SU-DHL-6 (cell line): ENCODE results near the gene NCS1.
"Not testable (repeated sequence)": the region's sequence is repeated elsewhere in the genome, so short reads cannot be mapped to it uniquely, and the experiment has no call there.

Experiments used
- H2AFZ ChIP-seq: fragments of 200-600 bp; sonication (generic); 2 replicates; pipeline ENCODE4 v1.6.1; 2014; ENCODE audit warnings: low read depth, mild to moderate bottlenecking, moderate library complexity, mixed read lengths, antibody characterized with exemption, low read length; ENCODE audit not compliant: severe bottlenecking
- H3F3A ChIP-seq: fragments of 200-600 bp; shearing (Covaris generic); 2 replicates; pipeline ENCODE4 v1.6.0; 2016; ENCODE audit warnings: antibody characterized with exemption, mild to moderate bottlenecking; ENCODE audit not compliant: insufficient read depth
- H3K27ac ChIP-seq: fragments of 200-600 bp; sonication (generic); 2 replicates; pipeline ENCODE4 v1.5.1; 2016; ENCODE audit warnings: low read depth, mild to moderate bottlenecking, low read length, moderate library complexity, mixed read lengths
- H3K27me3 ChIP-seq: fragments of 200-600 bp; sonication (generic), shearing (Covaris generic); 2 replicates; pipeline ENCODE4 v1.6.0; 2014; ENCODE audit warnings: mild to moderate bottlenecking, low read length
- H3K36me3 ChIP-seq: fragments of 200-600 bp; sonication (generic); 2 replicates; pipeline ENCODE4 v1.6.1; 2014; ENCODE audit warnings: mild to moderate bottlenecking, low read length, mixed read lengths
- H3K4me2 ChIP-seq: fragments of 300-600, 200-600 bp; shearing (Covaris generic), sonication (generic); 2 replicates; pipeline ENCODE4 v1.6.0; 2014; ENCODE audit warnings: low read length, low read depth, mild to moderate bottlenecking; ENCODE audit not compliant: poor library complexity, severe bottlenecking
- H3K4me3 ChIP-seq: fragments of 200-600 bp; sonication (generic); 2 replicates; pipeline ENCODE4 v1.5.1; 2014; ENCODE audit warnings: antibody characterized with exemption, low read length, mild to moderate bottlenecking, mixed read lengths; ENCODE audit not compliant: insufficient read depth, poor library complexity, severe bottlenecking
- H3K79me2 ChIP-seq: fragments of 200-600 bp; sonication (generic); 2 replicates; pipeline ENCODE4 v1.6.1; 2014; ENCODE audit warnings: mild to moderate bottlenecking, low read length, moderate library complexity; ENCODE audit not compliant: insufficient read depth
- H3K9ac ChIP-seq: fragments of 200-600 bp; sonication (generic); 2 replicates; pipeline ENCODE4 v1.7.0; 2014; ENCODE audit warnings: mild to moderate bottlenecking, low read length
- H3K9me2 ChIP-seq: fragments of 200-600 bp; sonication (generic); replicated peaks from 2 replicates; pipeline ENCODE4 v1.6.1; 2014; ENCODE audit warnings: low read length; ENCODE audit not compliant: insufficient read depth
- H3K9me3 ChIP-seq: fragments of 200-600 bp; sonication (generic); 2 replicates; pipeline ENCODE4 v1.6.1; 2014; ENCODE audit warnings: low read length, mixed read lengths; ENCODE audit not compliant: insufficient read depth
- H4K20me1 ChIP-seq: fragments of 200-600 bp; sonication (generic); 2 replicates; pipeline ENCODE4 v1.6.1; 2014; ENCODE audit warnings: low read depth, mild to moderate bottlenecking, antibody characterized with exemption, low read length, moderate library complexity, mixed read lengths
- EZH2phosphoT487 ChIP-seq: fragments of 200-600 bp; sonication (generic), shearing (Covaris generic); conservative IDR thresholded peaks from 2 replicates; pipeline ENCODE4 v1.6.1; 2018; ENCODE audit warnings: mild to moderate bottlenecking, antibody characterized with exemption, low read length, moderate library complexity, mixed read lengths
- TF ChIP-seq, protein P1 (sequence below): fragments of 200-600 bp; sonication (generic); IDR thresholded peaks from one replicate; pipeline ENCODE4 v1.5.1; 2017; ENCODE audit warnings: antibody characterized with exemption, mild to moderate bottlenecking, low read length, moderate library complexity; ENCODE audit not compliant: insufficient read depth, poor library complexity, severe bottlenecking

NCS1 gene

DNA sequence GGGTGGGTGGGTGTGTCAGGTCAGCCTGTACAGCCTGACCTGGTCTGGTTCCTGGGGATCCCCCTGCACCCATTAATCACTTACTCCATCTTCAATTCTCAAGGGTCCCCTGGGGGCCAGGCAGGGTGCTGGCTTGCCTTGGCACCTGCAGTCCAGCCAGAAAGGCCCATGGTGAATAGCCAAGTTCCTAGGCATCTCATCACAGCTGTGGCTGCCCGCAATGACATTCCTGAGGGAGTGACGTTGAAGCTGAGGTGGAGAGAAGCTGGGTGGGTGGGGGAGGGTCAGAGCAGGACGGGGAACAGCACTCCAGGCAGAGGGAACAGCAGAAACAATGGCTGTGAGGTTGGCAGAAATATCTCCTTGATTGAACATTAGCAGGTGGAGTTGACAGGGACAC lies 103.9 kb downstream of the NCS1 start:
- Histone ChIP-seq H3K9me3 (no peaks in the 10 kb centered on the region), H3K27me3 (no peaks in the 10 kb centered on the region), H3K27ac (no peak overlapping the region), H3K9ac (no peak overlapping the region), H2AFZ (no peak overlapping the region), H3K9me2 (no peaks in the 10 kb centered on the region), H3K4me2 (no peak overlapping the region), H3F3A (no peaks in the 10 kb centered on the region), H4K20me1 (no peaks in the 10 kb centered on the region), H3K36me3 (no peaks in the 10 kb centered on the region), H3K4me3 (no peak overlapping the region), H3K79me2 (no peaks in the 10 kb centered on the region)
- TF ChIP-seq, protein P1, sequence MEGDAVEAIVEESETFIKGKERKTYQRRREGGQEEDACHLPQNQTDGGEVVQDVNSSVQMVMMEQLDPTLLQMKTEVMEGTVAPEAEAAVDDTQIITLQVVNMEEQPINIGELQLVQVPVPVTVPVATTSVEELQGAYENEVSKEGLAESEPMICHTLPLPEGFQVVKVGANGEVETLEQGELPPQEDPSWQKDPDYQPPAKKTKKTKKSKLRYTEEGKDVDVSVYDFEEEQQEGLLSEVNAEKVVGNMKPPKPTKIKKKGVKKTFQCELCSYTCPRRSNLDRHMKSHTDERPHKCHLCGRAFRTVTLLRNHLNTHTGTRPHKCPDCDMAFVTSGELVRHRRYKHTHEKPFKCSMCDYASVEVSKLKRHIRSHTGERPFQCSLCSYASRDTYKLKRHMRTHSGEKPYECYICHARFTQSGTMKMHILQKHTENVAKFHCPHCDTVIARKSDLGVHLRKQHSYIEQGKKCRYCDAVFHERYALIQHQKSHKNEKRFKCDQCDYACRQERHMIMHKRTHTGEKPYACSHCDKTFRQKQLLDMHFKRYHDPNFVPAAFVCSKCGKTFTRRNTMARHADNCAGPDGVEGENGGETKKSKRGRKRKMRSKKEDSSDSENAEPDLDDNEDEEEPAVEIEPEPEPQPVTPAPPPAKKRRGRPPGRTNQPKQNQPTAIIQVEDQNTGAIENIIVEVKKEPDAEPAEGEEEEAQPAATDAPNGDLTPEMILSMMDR = no peak
- no peak for TF ChIP-seq EZH2phosphoT487

DNA sequence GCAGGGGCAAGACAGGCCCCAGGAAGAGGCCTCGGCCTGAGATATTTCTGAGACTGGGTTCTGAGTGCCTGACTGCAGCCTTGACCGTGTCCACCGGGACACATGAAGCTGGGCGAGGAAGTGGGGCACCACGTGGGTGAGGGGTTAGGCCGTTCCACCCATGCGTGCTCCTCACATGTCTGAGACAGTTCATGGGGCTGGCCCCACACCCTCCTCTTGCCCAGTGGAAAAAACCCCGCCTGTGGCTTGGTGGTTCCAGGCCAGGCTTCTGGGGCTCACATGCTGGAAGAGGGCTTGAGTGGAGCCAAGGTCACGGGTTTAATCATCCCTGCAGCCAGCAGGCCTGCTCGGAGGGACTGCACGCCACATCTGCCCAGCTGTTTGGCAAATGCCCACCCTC lies 104.8 kb downstream of the NCS1 start:
- Histone ChIP-seq H3K9ac (no peak overlapping the region), H3K4me3 (no peak overlapping the region), H3K27me3 (no peaks in the 10 kb centered on the region), H3K9me2 (no peaks in the 10 kb centered on the region), H3K4me2 (no peak overlapping the region), H2AFZ (no peak overlapping the region), H3K79me2 (no peaks in the 10 kb centered on the region), H3K27ac (no peak overlapping the region), H4K20me1 (no peaks in the 10 kb centered on the region), H3F3A (no peaks in the 10 kb centered on the region), H3K36me3 (no peaks in the 10 kb centered on the region), H3K9me3 (no peaks in the 10 kb centered on the region)
- TF ChIP-seq EZH2phosphoT487 = no peak
- TF ChIP-seq, protein P1 = no peak

DNA sequence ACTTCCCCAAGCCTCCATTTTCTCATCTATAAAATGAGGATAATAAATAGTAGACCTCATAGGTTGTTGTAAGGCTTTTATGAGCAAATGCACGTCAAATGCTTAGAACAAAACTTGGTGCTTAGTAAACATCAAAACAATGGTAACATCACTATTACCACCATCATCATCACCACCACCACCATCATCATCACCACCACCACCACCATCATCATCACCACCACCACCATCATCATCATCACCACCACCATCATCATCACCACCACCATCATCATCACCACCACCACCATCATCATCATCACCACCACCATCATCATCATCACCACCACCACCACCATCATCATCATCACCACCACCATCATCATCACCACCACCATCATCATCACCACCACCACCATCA lies 105.3 kb downstream of the NCS1 start:
- not testable (repeated sequence) for H3K9me3 ChIP-seq, H3K36me3 ChIP-seq, H3K79me2 ChIP-seq, H3K4me3 ChIP-seq, H3K27ac ChIP-seq, H3F3A ChIP-seq, H3K27me3 ChIP-seq, H2AFZ ChIP-seq, H3K4me2 ChIP-seq, H4K20me1 ChIP-seq, H3K9ac ChIP-seq, H3K9me2 ChIP-seq

DNA sequence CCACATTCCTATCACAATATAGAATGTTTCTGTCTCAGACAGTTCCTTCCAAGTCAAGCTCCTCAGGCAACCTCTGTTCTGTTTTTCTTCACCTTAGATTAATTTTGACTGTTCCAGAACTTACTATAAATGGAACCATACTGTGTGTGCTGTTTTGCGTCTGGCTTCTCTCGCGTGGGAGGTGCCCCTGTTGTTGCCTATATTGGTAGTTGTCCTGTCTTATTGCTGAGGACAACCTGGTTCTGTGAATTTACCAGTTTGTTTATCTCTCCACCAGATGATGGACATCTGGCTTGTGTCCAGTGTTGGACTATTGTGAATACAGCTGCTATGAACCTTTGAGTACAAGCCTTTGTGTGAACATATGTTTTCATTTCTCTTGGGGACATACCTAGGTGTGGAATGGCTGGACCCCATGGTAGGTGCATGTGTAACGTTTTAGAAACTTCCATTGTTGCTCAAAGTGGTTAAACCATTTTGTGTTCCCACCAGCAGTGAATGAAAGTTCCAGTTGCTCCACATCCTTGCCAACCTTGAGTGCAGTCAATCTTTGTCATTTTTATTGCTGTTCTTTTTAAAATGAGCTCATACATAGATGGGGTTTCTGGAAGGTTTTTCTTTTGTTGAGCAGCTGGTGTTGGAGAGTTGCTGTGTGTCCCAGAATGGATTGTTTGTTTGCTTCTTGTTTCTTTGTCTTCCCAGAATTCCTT lies 111.5 kb downstream of the NCS1 start:
- Histone ChIP-seq H3K9me3 (no peaks in the 10 kb centered on the region), H3K36me3 (no peaks in the 10 kb centered on the region), H2AFZ (no peak overlapping the region), H3K79me2 (no peaks in the 10 kb centered on the region), H4K20me1 (no peaks in the 10 kb centered on the region), H3K4me2 (no peak overlapping the region), H3K9ac (no peak overlapping the region), H3K9me2 (no peaks in the 10 kb centered on the region), H3K4me3 (no peak overlapping the region), H3K27me3 (no peaks in the 10 kb centered on the region), H3F3A (no peaks in the 10 kb centered on the region), H3K27ac (no peak overlapping the region)
- TF ChIP-seq, protein P1 = no peak
- no peak for TF ChIP-seq EZH2phosphoT487
